A549 (cell line): ENCODE measurements around the gene ABCA7. TPM values are rescaled to one million over a fixed set of nuclear protein-coding genes. Genes with fewer than 3 reads are reported as not detected.

Source experiments
- ATAC-seq, 2 experiments: fragments of 200-7000 bp in 1 of 2; fragments of >200 bp in 1 of 2; cut with Nextera tagmentation in 1 of 2; cut with Tn5 transposase in 1 of 2; 3 replicates each; pipeline versions ENCODE4 v1.8.0 to v1.9.1; 2018 to 2020; ENCODE audit warnings: mild to moderate bottlenecking in 1 of 2, moderate library complexity in 1 of 2
- CTCF ChIA-PET: fragments of 300-600 bp; sonication (Branson Sonifier 250); formaldehyde crosslinking; extraction: SDS; loops from one replicate; lab custom pipeline; 2021; ENCODE audit warnings: antibody characterized with exemption, inconsistent platforms; lab: Yijun Ruan, JAX
- POLR2A ChIA-PET: fragments of 350-600 bp; formaldehyde crosslinking; extraction: SDS; loops from one replicate; lab custom pipeline; 2021; ENCODE audit warnings: antibody characterized with exemption, inconsistent platforms; lab: Yijun Ruan, JAX
- DNase-seq, 2 experiments: peaks; one replicate each; pipeline versions ENCODE4 v3.0.0 to v3.0.0-alpha.2; 2011 to 2016; ENCODE audit warnings: low read depth in 1 of 2, low spot score in 1 of 2
- FAIRE-seq: peaks from 2 replicates; lab custom pipeline; 2011; peaks lifted over from hg19 to GRCh38; lab: Jason Lieb, UNC
- H3K27ac ChIP-seq, 2 experiments: fragments of >200 bp; sonication (Bioruptor Twin); formaldehyde crosslinking; 3 replicates each; pipeline ENCODE4 v1.5.1; 2016 to 2017
- H3K4me1 ChIP-seq: fragments of >200 bp; sonication (Bioruptor Twin); formaldehyde crosslinking; 3 replicates; pipeline ENCODE4 v1.6.1; 2016
- H3K4me2 ChIP-seq: fragments of >200 bp; sonication (Bioruptor Twin); formaldehyde crosslinking; 3 replicates; pipeline ENCODE4 v1.6.1; 2016
- H3K4me3 ChIP-seq: fragments of >200 bp; sonication (Bioruptor Twin); formaldehyde crosslinking; 3 replicates; pipeline ENCODE4 v1.5.1; 2016
- H3K9me3 ChIP-seq: fragments of >200 bp; sonication (Bioruptor Twin); formaldehyde crosslinking; 3 replicates; pipeline ENCODE4 v1.6.1; 2016
- CBX2 ChIP-seq: fragments of 200-600 bp; sonication (generic); IDR thresholded peaks from 2 replicates; pipeline ENCODE4 v1.6.1; 2016; ENCODE audit warnings: low read depth, mild to moderate bottlenecking, borderline replicate concordance
- CEBPB ChIP-seq, 2 experiments: fragments of >200 bp in 1 of 2; sonication (Bioruptor Twin) in 1 of 2; formaldehyde crosslinking in 1 of 2; IDR thresholded peaks; 2 replicates each; pipeline ENCODE4 v1.6.1; 2012 to 2016
- E2F6 ChIP-seq: IDR thresholded peaks from 2 replicates; pipeline ENCODE4 v1.6.1; 2012; ENCODE audit warnings: low read depth, borderline replicate concordance
- FOXS1 ChIP-seq: fragments of 250-450 bp; sonication (Bioruptor Pico); IDR thresholded peaks from 2 replicates; pipeline ENCODE4 v1.5.0; 2020; ENCODE audit warnings: mild to moderate bottlenecking, moderate library complexity
- HEYL ChIP-seq: fragments of 250-450 bp; sonication (Bioruptor Pico); IDR thresholded peaks from 2 replicates; pipeline ENCODE4 v1.8.0; 2021; ENCODE audit warnings: mild to moderate bottlenecking, moderate library complexity
- HOXB13 ChIP-seq: fragments of 250-450 bp; sonication (Bioruptor Pico); IDR thresholded peaks from 2 replicates; pipeline ENCODE4 v1.5.0; 2020; ENCODE audit warnings: low read depth, mild to moderate bottlenecking, moderate library complexity
- HOXB5 ChIP-seq: fragments of 250-450 bp; sonication (Bioruptor Pico); IDR thresholded peaks from 2 replicates; pipeline ENCODE4 v1.5.0; 2020; ENCODE audit warnings: mild to moderate bottlenecking, moderate library complexity
- JUNB ChIP-seq: fragments of >200 bp; sonication (Bioruptor Twin); formaldehyde crosslinking; IDR thresholded peaks from 2 replicates; pipeline ENCODE4 v1.6.1; 2016
- KDM5A ChIP-seq: fragments of 200-600 bp; sonication (generic); IDR thresholded peaks from 2 replicates; pipeline ENCODE4 v1.6.1; 2016; ENCODE audit warnings: antibody characterized with exemption, mild to moderate bottlenecking
- MAX ChIP-seq: IDR thresholded peaks from 2 replicates; pipeline ENCODE4 v1.6.1; 2012
- MYC ChIP-seq: IDR thresholded peaks from 2 replicates; pipeline ENCODE4 v1.6.1; 2012; ENCODE audit warnings: mild to moderate bottlenecking, inconsistent platforms, low read length, improper control_type of control experiment, borderline replicate concordance
- NR3C1 ChIP-seq: fragments of >200 bp; sonication (Bioruptor Twin); formaldehyde crosslinking; IDR thresholded peaks from 3 replicates; pipeline ENCODE4 v1.6.1; 2017
- RNF2 ChIP-seq: fragments of 200-600 bp; sonication (generic); IDR thresholded peaks from 2 replicates; pipeline ENCODE4 v1.6.1; 2016; ENCODE audit warnings: low read depth, mild to moderate bottlenecking, antibody characterized with exemption, moderate library complexity, borderline replicate concordance
- SMC3 ChIP-seq: fragments of >200 bp; sonication (Bioruptor Twin); formaldehyde crosslinking; IDR thresholded peaks from 3 replicates; pipeline ENCODE4 v1.6.1; 2018; ENCODE audit warnings: inconsistent platforms
- TFCP2L1 ChIP-seq: fragments of 250-450 bp; sonication (Bioruptor Pico); IDR thresholded peaks from 2 replicates; pipeline ENCODE4 v1.5.0; 2021; ENCODE audit warnings: mild to moderate bottlenecking
- ZNF302 ChIP-seq: fragments of 250-450 bp; sonication (Bioruptor Pico); IDR thresholded peaks from 2 replicates; pipeline ENCODE4 v1.9.0; 2021; ENCODE audit warnings: inconsistent platforms, mild to moderate bottlenecking, moderate library complexity
- ZSCAN20 ChIP-seq: fragments of 250-450 bp; sonication (Bioruptor Pico); IDR thresholded peaks from 2 replicates; pipeline ENCODE4 v1.8.0; 2022; ENCODE audit warnings: mild to moderate bottlenecking, moderate library complexity
- WGBS: methylation state at CpG from one replicate; pipeline ENCODE4 v1.1.6; 2017; ENCODE audit errors: missing lambda C conversion rate; 5-methylcytosine and 5-hydroxymethylcytosine counted together
- polyA plus RNA-seq, 4 experiments: library from polyadenylated mRNA; depleted of rRNA in 3 of 4; stranded (reverse); fragments of >200 nt; fragmentation: RNase III in 1 of 4; extraction: RNeasy Plus Mini Kit Qiagen cat#74134 plus additional on column Dnase treatment in 1 of 4; gene quantifications; 2 replicates in 3 of 4; 3 replicates in 1 of 4; pipeline ENCODE4 v1.2.3, GENCODE V29; 2011 to 2017
- TF ChIP-seq, protein P1 (sequence below): fragments of 200-600 bp; sonication (generic); IDR thresholded peaks from 2 replicates; pipeline ENCODE4 v1.6.1; 2016; ENCODE audit warnings: antibody characterized with exemption, mild to moderate bottlenecking, moderate library complexity
- TF ChIP-seq, protein P2 (sequence below): fragments of >200 bp; sonication (Bioruptor Twin); formaldehyde crosslinking; IDR thresholded peaks from 2 replicates; pipeline ENCODE4 v1.6.1; 2016

ABCA7 gene
- polyA plus RNA-seq, 2 of the 4 experiments (the other 2 are of a cell fraction) = 5.0 to 13.5 TPM

DNA sequence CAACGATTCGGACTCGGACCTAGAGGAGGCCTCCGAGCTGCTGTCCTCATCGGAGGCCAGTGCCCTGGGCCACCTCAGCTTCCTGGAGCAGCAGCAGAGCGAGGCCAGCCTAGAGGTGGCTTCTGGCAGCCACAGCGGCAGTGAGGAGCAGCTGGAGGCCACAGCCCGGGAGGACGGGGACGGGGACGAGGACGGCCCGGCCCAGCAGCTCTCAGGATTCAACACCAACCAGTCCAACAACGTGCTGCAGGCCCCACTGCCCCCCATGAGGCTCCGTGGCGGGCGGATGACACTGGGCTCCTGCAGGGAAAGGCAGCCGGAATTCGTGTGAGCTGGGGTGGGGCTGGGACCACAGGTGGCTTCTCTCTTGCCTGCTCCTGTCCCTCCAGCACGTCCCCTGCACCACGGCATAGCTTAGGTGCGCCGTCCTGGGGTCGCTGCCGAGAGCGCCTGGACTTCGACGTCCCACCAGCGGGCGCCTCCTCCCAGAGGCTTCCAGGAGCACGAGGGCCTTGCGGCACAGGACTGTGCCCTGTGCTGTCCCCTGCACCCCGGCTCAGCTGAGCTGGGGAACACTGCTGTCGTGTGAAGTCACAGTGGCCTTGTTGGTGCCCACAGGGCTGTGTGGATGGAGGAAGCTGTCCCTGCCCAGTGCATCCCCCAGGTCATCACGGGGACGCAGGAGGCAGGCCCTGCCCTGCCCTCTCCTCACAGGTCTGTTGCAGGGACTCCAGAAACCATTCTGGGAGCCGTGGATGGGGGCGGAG, 46.0 kb downstream of the ABCA7 start (continued):
- TF ChIP-seq MYC = no peak

DNA sequence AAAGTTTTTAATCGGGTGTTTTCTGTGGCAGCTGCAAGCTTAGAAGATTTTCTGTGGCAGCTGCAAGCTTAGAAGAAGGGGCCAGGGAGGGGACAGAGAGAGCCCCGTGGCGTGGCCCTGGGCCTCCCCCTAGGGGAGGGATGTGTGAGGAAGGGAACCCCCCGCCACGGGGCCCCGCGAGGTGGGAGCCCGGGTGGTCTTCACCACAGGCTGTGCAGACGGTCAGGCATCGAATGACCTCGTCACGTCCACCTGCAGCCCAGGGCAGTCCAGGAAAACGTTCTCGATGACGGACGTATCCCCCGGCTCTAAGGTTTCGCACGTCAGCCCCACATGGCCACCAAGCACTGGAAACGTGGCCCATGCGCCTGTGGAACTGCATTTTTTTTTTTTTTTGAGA, 46.7 kb downstream of the ABCA7 start:
- Histone ChIP-seq H3K4me1 (peaks cover 6% of the 10 kb centered on the region; the same call in 1 of the 3 replicates), H3K4me2 (no peak overlapping the region), H3K9me3 (no peaks in the 10 kb centered on the region), H3K4me3 (no peak overlapping the region), H3K27ac (no peak overlapping the region)
- TF ChIP-seq MAX (no peak), ZSCAN20 (CRISPR knock-in tag) (no peak), CEBPB (IDR thresholded peaks at IDR 0.05) (no peak), ZNF302 (CRISPR knock-in tag) (no peak), KDM5A (no peak), E2F6 (no peak), HOXB13 (CRISPR knock-in tag) (no peak), HOXB5 (CRISPR knock-in tag) (no peak), FOXS1 (CRISPR knock-in tag) (no peak), JUNB (no peak), HEYL (no peak), TFCP2L1 (CRISPR knock-in tag) (no peak), SMC3 (no peak), RNF2 (no peak), NR3C1 (no peak)
- TF ChIP-seq, protein P1, sequence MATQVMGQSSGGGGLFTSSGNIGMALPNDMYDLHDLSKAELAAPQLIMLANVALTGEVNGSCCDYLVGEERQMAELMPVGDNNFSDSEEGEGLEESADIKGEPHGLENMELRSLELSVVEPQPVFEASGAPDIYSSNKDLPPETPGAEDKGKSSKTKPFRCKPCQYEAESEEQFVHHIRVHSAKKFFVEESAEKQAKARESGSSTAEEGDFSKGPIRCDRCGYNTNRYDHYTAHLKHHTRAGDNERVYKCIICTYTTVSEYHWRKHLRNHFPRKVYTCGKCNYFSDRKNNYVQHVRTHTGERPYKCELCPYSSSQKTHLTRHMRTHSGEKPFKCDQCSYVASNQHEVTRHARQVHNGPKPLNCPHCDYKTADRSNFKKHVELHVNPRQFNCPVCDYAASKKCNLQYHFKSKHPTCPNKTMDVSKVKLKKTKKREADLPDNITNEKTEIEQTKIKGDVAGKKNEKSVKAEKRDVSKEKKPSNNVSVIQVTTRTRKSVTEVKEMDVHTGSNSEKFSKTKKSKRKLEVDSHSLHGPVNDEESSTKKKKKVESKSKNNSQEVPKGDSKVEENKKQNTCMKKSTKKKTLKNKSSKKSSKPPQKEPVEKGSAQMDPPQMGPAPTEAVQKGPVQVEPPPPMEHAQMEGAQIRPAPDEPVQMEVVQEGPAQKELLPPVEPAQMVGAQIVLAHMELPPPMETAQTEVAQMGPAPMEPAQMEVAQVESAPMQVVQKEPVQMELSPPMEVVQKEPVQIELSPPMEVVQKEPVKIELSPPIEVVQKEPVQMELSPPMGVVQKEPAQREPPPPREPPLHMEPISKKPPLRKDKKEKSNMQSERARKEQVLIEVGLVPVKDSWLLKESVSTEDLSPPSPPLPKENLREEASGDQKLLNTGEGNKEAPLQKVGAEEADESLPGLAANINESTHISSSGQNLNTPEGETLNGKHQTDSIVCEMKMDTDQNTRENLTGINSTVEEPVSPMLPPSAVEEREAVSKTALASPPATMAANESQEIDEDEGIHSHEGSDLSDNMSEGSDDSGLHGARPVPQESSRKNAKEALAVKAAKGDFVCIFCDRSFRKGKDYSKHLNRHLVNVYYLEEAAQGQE = no peak
- TF ChIP-seq, protein P2, sequence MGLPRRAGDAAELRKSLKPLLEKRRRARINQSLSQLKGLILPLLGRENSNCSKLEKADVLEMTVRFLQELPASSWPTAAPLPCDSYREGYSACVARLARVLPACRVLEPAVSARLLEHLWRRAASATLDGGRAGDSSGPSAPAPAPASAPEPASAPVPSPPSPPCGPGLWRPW = no peak
- ATAC-seq (no peak), FAIRE-seq (no peak), DNase-seq (no peak)
- CTCF ChIA-PET = interaction anchor here (0.9 kb wide), 1 partner anchor 22 kb away, joined by 4 read pairs; no protein-coding TSS in a partner anchor
- WGBS = 81% methylated on average over 21 of the region's 21 CpGs
- POLR2A ChIA-PET = no interaction called here

DNA sequence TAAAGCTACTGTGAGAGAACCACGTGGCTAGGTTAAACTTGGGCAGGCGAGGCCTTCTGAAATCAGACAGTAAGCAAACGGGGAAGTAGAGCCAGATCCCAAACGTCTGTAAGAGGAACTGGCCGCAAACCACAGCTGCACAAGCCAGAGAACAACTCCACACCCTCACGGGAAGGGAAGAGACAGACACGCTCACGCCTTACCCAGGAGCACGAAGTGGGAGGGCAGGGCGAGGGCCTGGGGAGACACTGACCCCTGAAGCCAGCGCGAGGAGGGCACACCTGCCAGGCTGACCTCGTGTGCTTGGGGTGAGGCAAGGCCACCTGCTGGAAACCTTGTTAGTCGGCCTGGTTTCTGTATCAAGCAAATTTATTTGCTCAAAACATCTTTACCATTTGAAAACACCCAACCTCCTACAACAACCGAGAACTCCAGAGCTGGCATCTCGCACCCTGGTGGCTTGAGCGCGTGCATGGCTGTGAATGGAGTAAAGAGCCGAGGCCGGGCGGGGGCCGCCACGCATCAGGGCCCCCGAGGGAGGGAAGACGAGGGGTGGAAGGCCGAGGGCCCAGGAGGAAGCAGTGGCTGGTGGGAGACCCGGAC, 48.0 kb downstream of the ABCA7 start:
- CTCF ChIA-PET = no interaction called here
- DNase-seq = no peak
- no peaks in the 10 kb centered on the region for H3K9me3 ChIP-seq
- POLR2A ChIA-PET = no interaction called here
- TF ChIP-seq CBX2 = no peak
- TF ChIP-seq, all 56 proteins: peak for 0
- peaks cover under 1% of the 10 kb centered on the region; the same call in 1 of the 3 replicates for H3K4me1 ChIP-seq
- no peak overlapping the region for H3K27ac ChIP-seq
- no peak for FAIRE-seq
- H3K4me3 ChIP-seq = no peak overlapping the region
- no peak overlapping the region for H3K4me2 ChIP-seq
- WGBS = 78% methylated on average over 25 of the region's 27 CpGs
- no peak for ATAC-seq
